DMS153 (cell line): Measurements from ENCODE around the gene C3AR1.
"Not testable (repeated sequence)": the region's sequence is repeated elsewhere in the genome, so short reads cannot be mapped to it uniquely, and the experiment has no call there.

ENCODE experiments used
- DNase-seq: peaks from one replicate; lab custom pipeline; 2025; lab: John Stamatoyannopoulos, UW

Gene C3AR1

DNA sequence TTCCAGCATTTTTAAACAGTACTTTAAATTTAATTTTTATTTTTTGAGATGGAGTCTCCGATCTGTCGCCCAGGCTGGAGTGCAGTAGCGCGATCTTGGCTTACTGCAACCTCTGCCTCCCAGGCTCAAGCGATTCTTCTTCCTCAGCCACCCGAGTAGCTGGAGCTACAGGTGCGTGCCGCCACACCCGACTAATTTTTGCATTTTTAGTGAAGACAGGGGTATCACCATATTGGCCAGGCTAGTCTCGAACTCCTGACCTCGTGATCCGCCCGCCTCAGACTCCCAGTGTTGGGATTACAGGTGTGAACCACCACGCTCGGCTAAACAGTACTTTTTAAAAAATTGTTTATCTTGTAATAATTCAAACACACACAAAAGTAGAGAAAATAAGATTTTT, 37.9 kb downstream of the C3AR1 start:
- DNase-seq, result no peak

DNA sequence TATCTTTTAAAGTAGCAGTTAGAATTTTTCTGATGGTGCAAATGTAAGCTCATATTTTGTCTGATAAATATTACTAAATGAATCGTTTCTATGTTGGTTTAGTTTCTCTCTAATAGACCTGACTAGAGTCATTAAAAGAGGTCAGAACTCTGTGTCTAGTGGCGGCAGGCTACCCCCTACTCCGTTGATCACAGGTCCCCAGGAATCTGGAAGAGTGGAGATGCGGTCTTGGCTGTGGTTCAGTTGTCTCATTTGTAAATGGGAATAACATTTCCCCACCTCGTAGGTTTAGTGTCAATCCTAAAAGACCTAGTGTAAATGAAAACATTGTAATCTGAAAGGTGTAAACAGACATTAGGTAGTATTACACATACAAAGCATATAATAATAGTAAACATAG, 38.3 kb downstream of the C3AR1 start:
- no peak for DNase-seq

DNA sequence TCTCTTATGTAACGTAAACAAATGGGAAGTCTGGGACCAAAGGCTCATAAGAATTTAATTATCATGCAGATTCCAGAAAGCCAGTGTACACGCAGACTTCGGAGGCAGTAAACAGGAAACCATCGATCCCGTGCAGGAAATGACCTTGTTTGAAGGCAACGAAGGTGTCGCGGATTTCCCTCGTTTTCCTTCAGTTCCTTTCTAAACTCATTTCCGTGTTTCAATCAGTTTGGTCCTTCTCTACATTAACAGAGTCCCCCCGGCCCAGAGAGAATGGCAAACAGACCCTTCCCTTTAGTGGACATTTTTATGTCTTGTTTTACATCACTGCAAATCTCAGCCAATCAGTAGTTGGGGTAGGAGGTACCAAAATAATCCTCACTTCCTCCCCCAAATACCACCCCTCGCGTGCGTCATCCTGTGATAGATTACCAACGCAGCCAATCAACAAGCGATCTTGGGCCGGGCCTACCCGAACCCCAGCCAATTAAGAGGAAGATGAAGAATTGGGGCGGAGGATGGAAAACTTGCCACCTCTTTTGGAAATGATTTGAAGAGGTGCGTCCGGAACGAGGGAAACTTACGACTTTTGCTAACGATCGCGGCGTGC, 39.8 kb downstream of the C3AR1 start:
- peak; percentile 97 for DNase-seq

DNA sequence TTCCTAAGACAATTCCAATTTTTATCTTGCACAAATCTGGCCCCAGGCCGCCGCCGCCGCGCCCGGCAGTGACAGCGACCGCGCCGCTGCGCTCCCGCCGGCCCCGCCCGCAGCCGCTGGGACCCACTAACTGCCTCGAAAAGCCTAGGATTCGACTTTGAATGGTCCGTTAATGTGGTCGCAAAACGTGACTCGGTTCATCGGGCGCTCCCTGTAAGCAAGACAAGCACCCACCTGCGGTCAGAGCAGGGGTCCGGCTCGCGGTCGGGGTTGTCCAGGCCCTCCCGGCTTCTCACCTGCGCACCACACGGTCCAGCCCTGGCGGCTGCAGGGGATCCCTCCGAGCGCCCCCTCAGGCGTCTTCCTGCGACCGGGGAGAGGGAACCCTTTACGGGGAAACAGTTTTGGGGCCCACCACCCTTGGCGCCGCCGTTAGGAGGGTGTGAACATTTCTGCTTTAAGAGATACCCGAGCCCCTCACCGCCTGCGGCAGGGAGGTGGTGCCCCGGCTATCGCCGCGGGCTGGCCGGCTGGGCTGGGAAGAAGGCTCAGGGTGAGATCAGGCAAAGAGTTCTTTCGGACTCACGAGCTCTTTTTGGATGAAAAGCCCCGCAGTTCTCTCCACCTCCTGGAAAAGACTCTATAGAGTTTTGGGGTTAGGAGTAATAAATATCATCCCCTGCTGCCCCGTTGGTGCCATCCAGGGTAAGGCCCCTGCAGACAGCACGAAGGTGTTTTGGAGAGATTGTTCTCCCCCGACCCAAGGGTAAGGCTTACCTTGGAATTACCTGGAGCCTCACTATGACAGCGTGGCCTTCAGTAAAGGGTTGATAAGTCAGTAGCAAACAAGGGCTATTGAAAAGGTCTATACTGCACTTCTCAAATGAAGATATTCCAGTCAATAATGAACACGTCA, 47.2 kb downstream of the C3AR1 start:
- no peak for DNase-seq

DNA sequence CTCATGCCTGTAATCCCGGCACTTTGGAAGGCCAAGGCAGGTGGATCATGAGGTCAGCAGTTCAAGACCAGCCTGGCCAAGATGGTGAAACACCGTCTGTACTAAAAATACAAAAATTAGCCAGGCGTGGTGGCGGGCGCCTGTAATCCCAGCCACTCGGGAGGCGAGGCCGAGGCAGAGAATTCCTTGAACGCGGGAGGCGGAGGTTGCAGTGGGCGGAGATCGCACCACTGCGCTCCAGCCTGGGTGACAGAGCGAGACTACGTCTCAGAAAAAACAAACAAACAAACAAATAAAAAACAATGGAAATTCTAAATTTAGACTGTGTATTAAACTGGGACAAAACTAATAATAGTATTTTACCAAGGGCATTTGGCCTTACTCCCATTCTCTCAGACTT, 47.9 kb downstream of the C3AR1 start:
- DNase-seq, result not testable (repeated sequence)

DNA sequence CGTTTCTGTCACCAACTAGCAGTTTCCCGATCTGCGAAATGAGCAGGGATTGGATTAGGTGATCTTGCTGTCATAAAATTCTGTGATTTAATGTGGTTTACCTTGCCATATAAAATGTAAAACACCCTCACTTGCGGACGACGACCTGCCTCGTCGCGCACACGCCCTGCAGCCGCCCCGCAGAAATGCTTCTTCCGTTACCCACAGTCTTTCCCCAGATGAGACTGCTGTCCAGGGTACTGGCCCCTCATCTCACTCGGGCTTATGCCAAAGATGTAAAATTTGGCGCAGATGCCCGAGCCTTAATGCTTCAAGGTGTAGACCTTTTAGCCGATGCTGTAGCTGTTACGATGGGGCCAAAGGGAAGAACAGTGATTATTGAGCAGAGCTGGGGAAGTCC, 51.3 kb downstream of the C3AR1 start:
- DNase-seq, result no peak

DNA sequence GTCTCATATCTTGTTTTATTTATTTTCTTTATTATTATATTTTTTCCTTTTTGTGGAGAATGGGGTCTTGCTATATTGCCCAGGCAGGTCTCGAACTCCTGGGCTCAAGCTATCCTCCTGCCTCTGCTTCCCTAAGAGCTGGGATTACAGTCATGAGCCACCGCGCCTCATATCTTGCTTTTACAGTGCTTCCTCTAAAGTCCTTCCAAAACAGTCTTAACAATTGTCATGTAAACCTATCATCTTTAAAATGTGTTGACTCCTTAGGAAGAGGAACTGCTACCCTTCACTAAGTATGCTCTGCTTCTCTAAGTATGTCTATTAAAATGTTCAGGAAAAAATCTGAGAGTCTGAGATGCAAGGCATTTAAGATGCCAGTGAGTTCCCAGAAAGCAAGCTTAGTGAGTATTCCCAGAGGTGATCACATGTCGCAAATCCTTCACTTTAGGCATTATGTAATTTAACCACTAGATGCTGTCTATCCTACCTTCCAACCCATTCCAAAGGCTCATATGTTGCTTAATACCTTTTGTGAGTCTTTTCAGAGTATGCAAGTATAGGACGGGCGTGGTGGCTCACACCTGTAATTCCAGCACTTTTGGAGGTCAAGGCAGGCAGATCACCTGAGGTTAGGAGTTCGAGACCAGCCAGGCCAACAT, 53.4 kb downstream of the C3AR1 start:
- no peak for DNase-seq

DNA sequence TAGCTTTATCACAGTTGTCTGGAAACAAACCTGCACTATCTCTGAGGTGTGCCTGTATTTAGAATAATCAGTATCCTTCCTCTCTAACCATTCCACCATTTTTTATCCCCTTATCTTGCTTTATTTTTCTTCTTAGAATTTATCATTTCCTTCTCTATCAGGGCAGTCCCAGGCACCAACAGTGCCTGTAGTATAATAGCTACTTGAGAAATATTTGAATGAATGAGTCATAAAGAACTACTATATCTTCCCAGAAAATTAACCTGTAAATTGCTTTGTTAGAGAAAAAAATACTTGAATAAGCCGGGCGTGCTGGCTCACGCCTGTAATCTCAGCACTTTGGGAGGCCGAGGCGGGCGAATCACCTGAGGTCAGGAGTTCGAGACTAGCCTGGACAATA, 54.8 kb downstream of the C3AR1 start:
- DNase-seq, result no peak
